PC-9 (cell line): ENCODE data around the gene ARID4B. TPM values are rescaled to one million over a fixed set of nuclear protein-coding genes. Genes with fewer than 3 reads are reported as not detected.

Experiments
- BruUV-seq: library from RNA; stranded (reverse); fragments of 400-500 nt; replicated peaks from 2 replicates; lab custom pipeline; 2021; lab: Mats Ljungman, UMichigan
- CTCF ChIA-PET: fragments of 300-600 bp; sonication (Branson Sonifier 250); formaldehyde crosslinking; loops from one replicate; lab custom pipeline; 2022; ENCODE audit warnings: antibody characterized with exemption; lab: Charles Lee
- POLR2A ChIA-PET: fragments of 300-600 bp; sonication (Branson Sonifier 250); formaldehyde crosslinking; loops from one replicate; lab custom pipeline; 2022; ENCODE audit warnings: antibody characterized with exemption; ENCODE audit not compliant: unreplicated experiment; lab: Charles Lee
- DNase-seq, 2 experiments: peaks; one replicate each; pipeline versions ENCODE4 v3.0.0 to v3.0.0-alpha.2; 2015 to 2022; ENCODE audit warnings: mixed read lengths in 1 of 2
- H2AFZ ChIP-seq: fragments of 200-600 bp; sonication (generic); 2 replicates; pipeline ENCODE4 v1.8.1; 2017; ENCODE audit warnings: antibody characterized with exemption
- H3F3A ChIP-seq: fragments of 200-600 bp; sonication (generic); 2 replicates; pipeline ENCODE4 v1.8.1; 2017; ENCODE audit warnings: antibody characterized with exemption, mild to moderate bottlenecking, low read depth; ENCODE audit not compliant: insufficient read depth
- H3K27ac ChIP-seq: fragments of 200-600 bp; sonication (generic); 2 replicates; pipeline ENCODE4 v1.6.1; 2016; ENCODE audit warnings: mixed run types
- H3K27me3 ChIP-seq: fragments of 200-600 bp; sonication (generic); 2 replicates; pipeline ENCODE4 v1.6.1; 2016; ENCODE audit warnings: low read depth, mixed run types; ENCODE audit not compliant: insufficient read depth
- H3K36me3 ChIP-seq: fragments of 200-600 bp; sonication (generic); 2 replicates; pipeline ENCODE4 v1.6.1; 2016; ENCODE audit warnings: low read depth, mixed run types
- H3K4me1 ChIP-seq: fragments of 200-600 bp; sonication (generic); replicated peaks from 2 replicates; pipeline ENCODE4 v1.6.1; 2016; ENCODE audit warnings: mixed run types; ENCODE audit not compliant: insufficient read depth
- H3K4me2 ChIP-seq: fragments of 200-600 bp; sonication (generic); 2 replicates; pipeline ENCODE4 v1.6.1; 2017; ENCODE audit warnings: mixed run types
- H3K4me3 ChIP-seq: fragments of 200-600 bp; sonication (generic); 2 replicates; pipeline ENCODE4 v1.6.1; 2016; ENCODE audit warnings: mixed run types
- H3K79me2 ChIP-seq: fragments of 200-600 bp; sonication (generic); 2 replicates; pipeline ENCODE4 v1.6.1; 2017; ENCODE audit warnings: low read depth, mixed run types
- H3K9me2 ChIP-seq: fragments of 200-600 bp; sonication (generic); 2 replicates; pipeline ENCODE4 v1.8.1; 2017; ENCODE audit warnings: mild to moderate bottlenecking; ENCODE audit not compliant: insufficient read depth
- H3K9me3 ChIP-seq: fragments of 200-600 bp; sonication (generic); 2 replicates; pipeline ENCODE4 v1.8.1; 2016; ENCODE audit warnings: low read depth; ENCODE audit not compliant: insufficient read depth
- H4K20me1 ChIP-seq: fragments of 200-600 bp; sonication (generic); 2 replicates; pipeline ENCODE4 v1.8.1; 2017; ENCODE audit not compliant: insufficient read depth
- EZH2 ChIP-seq: fragments of 200-600 bp; sonication (generic); IDR thresholded peaks from 2 replicates; pipeline ENCODE4 v1.8.0; 2017; ENCODE audit warnings: antibody characterized with exemption, low read depth
- intact Hi-C: fragments of 100-400 bp; cut with micrococcal nuclease; formaldehyde crosslinking; loops from one replicate; pipeline ENCODE4 v1.10.0; 2022; ENCODE audit not compliant: unreplicated experiment
- total RNA-seq: library from RNA; stranded (reverse); gene quantifications from 2 replicates; pipeline ENCODE4 v1.2.3, GENCODE V29; 2021
- TF ChIP-seq, protein P1 (sequence below): fragments of 200-600 bp; sonication (generic); conservative IDR thresholded peaks from 2 replicates; pipeline ENCODE4 v1.6.1; 2017; ENCODE audit warnings: mixed run types, antibody characterized with exemption, mild to moderate bottlenecking, moderate library complexity

Gene ARID4B
- total RNA-seq, 1 experiment from 2014 or later = 47.1 TPM

DNA sequence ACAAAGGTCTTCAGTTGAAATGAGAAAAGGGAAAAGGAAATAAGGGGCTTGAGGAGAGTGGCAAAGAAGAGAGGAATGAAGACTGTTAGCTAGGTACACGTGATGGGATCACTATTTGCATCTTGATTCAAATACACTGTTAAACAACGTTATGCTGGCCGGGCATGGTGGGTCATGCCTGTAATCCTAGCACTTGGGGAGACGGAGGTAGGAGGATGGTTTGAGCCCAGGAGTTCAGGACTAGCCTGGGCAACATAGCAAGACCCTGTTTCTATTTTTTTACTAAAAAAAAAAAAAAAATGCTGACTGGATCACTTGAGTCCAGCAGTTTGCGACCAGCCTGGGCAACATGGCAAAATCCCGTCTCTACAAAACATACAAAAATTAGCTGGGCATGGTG is 169.3 kb downstream of the ARID4B start:
- no TSS peak for BruUV-seq
- Histone ChIP-seq H3K4me2 (no peak overlapping the region), H4K20me1 (no peaks in the 10 kb centered on the region; the same call in 1 of the 2 replicates), H3K4me3 (no peak overlapping the region), H2AFZ (no peak overlapping the region), H3K27ac (no peak overlapping the region), H3K4me1 (peaks cover 16% of the 10 kb centered on the region), H3K9me3 (no peaks in the 10 kb centered on the region), H3K27me3 (no peaks in the 10 kb centered on the region), H3F3A (peaks cover 15% of the 10 kb centered on the region), H3K79me2 (peaks cover 39% of the 10 kb centered on the region), H3K9me2 (no peaks in the 10 kb centered on the region), H3K36me3 (peaks cover 21% of the 10 kb centered on the region)
- ChIA-PET CTCF (interaction anchor here (0.6 kb wide), 1 partner anchor 266 kb away, joined by 3 read pairs; no protein-coding TSS in a partner anchor), POLR2A (no interaction called here)
- intact Hi-C loops = no loop called here
- TF ChIP-seq, protein P1, sequence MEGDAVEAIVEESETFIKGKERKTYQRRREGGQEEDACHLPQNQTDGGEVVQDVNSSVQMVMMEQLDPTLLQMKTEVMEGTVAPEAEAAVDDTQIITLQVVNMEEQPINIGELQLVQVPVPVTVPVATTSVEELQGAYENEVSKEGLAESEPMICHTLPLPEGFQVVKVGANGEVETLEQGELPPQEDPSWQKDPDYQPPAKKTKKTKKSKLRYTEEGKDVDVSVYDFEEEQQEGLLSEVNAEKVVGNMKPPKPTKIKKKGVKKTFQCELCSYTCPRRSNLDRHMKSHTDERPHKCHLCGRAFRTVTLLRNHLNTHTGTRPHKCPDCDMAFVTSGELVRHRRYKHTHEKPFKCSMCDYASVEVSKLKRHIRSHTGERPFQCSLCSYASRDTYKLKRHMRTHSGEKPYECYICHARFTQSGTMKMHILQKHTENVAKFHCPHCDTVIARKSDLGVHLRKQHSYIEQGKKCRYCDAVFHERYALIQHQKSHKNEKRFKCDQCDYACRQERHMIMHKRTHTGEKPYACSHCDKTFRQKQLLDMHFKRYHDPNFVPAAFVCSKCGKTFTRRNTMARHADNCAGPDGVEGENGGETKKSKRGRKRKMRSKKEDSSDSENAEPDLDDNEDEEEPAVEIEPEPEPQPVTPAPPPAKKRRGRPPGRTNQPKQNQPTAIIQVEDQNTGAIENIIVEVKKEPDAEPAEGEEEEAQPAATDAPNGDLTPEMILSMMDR = no peak
- TF ChIP-seq EZH2 = no peak
- DNase-seq = no peak

DNA sequence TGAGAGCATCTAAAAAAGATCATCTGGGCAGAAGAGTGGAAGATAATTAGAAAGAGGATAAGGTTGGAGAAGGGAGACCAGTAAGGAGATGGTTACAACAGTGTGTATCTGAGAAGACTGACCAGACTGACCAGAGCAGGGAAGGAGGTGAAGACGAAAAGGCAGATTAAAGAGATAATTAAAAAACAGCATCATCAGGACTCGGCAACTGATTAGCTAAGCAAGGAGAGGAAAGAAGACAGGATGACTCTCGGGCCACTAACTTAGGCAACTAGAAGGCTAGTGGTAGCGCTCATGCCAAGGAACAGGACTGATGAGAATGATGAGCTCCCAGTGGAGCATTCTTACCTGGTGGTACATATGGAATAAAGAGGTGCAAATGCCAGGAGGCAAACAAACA is 170.8 kb downstream of the ARID4B start:
- CTCF ChIA-PET = no interaction called here
- TF ChIP-seq, protein P1 = no peak
- intact Hi-C loops = no loop called here

DNA sequence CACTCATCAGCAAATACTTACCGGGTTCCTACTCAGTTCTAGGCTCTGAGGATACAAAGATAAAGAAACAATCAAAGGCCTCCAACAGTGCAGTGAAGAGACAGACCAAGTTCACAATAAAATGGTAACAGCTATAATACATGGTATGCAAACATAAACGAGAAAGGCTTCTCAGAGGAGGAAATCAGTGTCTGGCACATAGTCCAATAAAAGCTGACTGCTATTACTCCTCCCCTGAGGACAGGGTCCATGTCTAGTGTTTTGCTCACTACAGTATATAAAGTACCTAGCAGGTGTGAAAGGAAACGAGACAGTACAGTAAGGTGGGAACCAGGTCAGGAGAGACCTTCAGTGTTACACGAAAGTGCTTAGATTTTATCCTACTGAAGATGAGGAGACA is 171.2 kb downstream of the ARID4B start:
- TF ChIP-seq, protein P1 = no peak
- TF ChIP-seq EZH2 = no peak
- no peaks in the 10 kb centered on the region; the same call in 1 of the 2 replicates for H4K20me1 ChIP-seq
- H3K27me3 ChIP-seq = no peaks in the 10 kb centered on the region
- no TSS peak for BruUV-seq
- no peak overlapping the region for H2AFZ ChIP-seq
- H3K4me2 ChIP-seq = no peak overlapping the region
- ChIA-PET POLR2A (no interaction called here), CTCF (no interaction called here)
- no peak overlapping the region for H3K27ac ChIP-seq
- H3K79me2 ChIP-seq = peaks cover 34% of the 10 kb centered on the region
- peaks cover 17% of the 10 kb centered on the region for H3F3A ChIP-seq
- DNase-seq = no peak
- intact Hi-C loops = no loop called here
- no peaks in the 10 kb centered on the region for H3K9me2 ChIP-seq
- H3K9me3 ChIP-seq = no peaks in the 10 kb centered on the region
- H3K4me1 ChIP-seq = peaks cover 8% of the 10 kb centered on the region
- H3K36me3 ChIP-seq = peaks cover 30% of the 10 kb centered on the region
- H3K4me3 ChIP-seq = no peak overlapping the region

More for the DNA sequence above, 170.8 kb downstream of the ARID4B start:
- BruUV-seq = no TSS peak
- H3K9me3 ChIP-seq = no peaks in the 10 kb centered on the region
- H2AFZ ChIP-seq = no peak overlapping the region
- no peak overlapping the region for H3K4me2 ChIP-seq
- H3F3A ChIP-seq = peaks cover 21% of the 10 kb centered on the region
- H3K79me2 ChIP-seq = peaks cover 38% of the 10 kb centered on the region
- H3K27ac ChIP-seq = no peak overlapping the region
- H3K4me1 ChIP-seq = peaks cover 12% of the 10 kb centered on the region
- no peaks in the 10 kb centered on the region for H3K27me3 ChIP-seq
- no peaks in the 10 kb centered on the region; the same call in 1 of the 2 replicates for H4K20me1 ChIP-seq
- no peaks in the 10 kb centered on the region for H3K9me2 ChIP-seq
- peaks cover 30% of the 10 kb centered on the region for H3K36me3 ChIP-seq
- no peak overlapping the region for H3K4me3 ChIP-seq
- POLR2A ChIA-PET = no interaction called here
- DNase-seq = no peak
